Measurements from ENCODE around the gene AGAP1.

AGAP1 gene

DNA sequence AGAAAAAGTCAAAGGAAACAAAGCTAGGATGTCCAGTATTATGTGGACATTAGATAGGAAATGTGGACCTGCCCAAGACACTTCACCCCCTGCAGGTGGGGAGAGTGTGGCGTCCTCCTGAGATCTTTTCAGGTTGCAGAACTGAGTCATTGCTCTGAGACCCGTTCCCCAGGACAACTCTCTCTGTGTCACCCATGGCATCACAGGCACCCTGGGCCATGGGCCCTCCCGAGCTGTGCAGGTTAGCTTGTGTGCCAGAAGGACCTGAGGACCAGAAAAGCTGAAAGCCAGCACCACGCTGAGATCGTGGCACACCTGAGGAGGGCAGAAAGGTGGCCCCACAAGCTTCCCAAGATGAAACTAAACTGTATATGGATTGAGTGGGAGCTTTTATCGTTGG lies 229.5 kb downstream of the AGAP1 start:
- no peak for FAIRE-seq
- DNase-seq (ENCODE audit: insufficient read length, low spot score) = no peak

DNA sequence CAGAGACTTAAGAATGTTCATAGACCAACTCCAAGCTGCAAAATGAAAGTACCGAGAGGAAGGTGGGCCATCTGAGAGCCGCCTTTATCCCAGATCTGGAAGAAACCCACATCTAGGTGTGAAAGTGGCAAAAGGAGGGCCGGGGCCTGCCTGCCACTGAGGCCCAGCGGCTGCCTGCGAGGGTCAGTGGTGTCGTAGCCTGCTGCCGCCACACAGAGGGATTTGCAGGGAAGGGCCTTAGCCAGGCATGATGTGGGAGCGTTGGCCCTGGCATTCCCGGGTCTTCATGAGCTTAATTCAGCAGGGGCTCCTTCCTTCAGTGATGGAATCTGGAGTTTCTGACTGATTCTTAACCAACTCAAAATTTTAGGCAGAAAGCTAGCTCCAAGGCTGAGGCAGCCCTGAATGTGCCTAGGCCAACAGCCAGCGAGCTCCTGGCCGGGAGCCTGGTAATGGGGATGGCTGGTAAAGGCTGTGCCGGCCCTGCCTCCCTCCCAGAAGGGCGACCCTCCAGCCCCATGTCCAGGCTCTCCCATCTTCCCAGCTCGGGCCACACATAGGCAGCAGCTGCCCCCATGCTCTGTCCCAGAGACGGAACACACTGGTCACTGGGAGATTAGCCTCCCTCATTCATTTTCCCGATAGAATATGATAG lies 230.1 kb downstream of the AGAP1 start:
- no peak for DNase-seq (ENCODE audit: insufficient read length, low spot score)

DNA sequence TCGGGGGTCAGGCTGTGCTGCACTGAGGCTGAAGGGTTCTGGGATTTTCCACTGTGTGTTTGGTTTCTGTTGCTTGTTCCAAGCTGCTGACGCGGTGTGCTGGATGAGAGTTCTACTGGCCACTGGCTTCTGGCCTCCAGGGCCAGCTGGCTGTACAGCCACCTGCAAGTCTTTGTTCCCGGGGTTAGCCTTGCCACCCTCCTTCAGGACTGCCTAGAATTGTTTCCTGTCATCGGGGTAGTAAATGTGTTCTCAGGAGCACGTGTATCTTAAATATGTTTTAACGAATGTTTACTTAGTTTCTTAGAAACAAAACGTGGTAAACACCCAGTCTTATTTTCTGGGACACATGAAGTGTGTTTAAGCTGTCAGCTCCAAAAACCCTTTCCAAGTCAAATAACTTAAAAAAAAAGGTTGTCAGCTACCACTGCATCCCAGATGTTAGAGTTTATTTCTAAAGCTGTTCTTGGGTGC lies 231.2 kb downstream of the AGAP1 start:
- FAIRE-seq = no peak
- no peak for DNase-seq (ENCODE audit: insufficient read length, low spot score)

More for the DNA sequence above, 230.1 kb downstream of the AGAP1 start:
- no peak for FAIRE-seq

DNA sequence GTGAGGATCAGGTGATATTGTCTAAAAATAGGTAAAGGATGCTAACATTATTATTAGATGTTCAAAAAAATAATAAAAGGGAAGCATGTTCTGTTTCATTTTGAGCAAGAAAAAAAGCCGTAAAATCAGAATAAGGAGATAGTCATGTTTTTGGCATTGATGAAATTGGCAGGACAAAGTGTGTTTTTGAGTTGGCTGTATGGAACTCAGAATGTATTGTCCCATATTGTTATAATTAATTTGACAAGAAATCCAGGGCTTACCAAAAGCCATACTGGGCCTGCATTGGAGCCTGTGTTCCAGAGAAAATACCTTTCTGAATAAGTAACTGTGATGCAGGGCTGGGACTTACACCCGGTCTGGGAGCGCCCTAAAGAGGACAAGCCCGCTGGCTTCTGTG lies 232.0 kb downstream of the AGAP1 start:
- FAIRE-seq (no peak), DNase-seq (ENCODE audit: insufficient read length, low spot score) (no peak)

DNA sequence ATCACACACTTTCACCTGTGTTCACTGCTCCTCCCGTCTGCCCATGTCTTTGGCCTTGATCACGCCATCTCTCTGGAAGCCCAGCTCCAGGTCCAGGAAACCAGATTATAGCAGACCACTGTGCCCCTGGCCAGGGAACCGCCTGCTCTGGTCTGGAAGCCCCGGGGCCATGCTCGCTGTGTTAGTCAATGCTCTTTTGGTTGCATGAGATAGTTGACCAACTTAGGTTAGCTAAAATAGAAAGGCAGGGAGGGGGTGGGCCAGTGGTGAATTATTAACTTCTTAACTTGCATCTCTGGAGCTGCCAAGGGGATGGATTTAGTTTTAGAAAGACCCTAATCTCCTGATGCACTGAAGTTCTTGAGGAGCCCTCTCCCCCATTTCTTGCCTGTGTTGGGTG lies 232.7 kb downstream of the AGAP1 start:
- FAIRE-seq (no peak), DNase-seq (ENCODE audit: insufficient read length, low spot score) (no peak)

DNA sequence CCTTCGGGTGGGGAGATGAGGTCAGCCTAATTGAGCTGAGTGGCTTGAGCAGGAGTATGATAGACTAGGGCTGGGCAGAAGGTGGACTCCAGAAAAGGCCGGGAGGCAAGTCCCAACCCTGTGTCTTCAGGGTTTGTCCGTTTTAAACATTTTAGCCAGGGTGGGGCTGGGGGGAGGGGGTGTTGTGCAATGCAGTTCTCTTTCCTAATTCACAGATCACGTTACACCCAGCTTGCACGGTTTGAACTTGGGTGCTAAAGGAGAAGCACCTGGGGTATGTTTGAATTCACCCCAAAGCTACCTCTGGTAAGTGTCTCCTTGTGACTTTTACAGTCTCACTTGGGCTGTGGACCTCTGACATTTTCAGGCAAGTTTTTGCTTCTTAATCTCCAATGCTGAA lies 233.3 kb downstream of the AGAP1 start:
- FAIRE-seq (no peak), DNase-seq (ENCODE audit: insufficient read length, low spot score) (no peak)

DNA sequence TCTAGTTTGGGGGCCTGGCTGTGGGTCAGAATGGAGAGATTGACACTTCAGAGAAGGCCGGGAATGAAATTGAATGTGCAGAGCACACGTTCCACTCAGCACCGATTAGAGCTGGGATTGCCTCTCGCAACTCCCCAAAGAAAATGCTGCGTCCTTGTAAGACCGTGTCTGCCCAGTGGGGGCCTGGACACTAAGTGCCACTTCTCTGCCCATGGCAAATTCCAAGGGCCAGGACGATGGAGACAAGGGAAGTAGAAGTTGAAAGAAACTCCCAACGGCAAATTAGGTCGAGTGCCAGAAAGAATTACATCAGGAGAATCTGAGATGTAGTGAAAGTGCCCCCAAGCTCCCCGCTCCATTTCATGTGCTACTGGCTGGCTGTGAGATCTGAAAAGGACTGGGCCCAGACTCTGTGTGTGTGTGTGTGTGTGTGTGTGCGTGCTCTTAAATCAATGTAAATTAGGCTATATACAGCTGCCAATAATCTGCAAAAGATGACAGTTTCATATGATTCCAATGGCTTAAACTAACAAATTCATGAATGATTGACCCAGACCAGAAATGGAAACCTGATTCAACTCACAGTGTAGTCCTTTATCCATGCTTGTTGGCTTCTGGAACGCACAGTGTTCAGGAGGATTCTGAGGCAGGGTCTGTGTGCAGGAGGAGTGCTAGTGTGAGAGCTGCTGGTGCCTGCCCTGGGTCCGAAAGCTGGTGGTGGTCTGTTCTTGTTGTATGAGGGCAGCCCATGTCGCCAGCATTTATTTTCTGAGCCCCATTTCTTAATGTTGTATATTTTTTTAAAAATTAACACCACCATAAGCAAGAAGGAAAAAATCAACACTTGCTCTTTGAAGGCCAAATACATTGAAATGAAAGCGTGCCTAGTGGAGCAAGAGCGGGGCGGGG lies 234.3 kb downstream of the AGAP1 start:
- no peak for FAIRE-seq
- no peak for DNase-seq (ENCODE audit: insufficient read length, low spot score)

DNA sequence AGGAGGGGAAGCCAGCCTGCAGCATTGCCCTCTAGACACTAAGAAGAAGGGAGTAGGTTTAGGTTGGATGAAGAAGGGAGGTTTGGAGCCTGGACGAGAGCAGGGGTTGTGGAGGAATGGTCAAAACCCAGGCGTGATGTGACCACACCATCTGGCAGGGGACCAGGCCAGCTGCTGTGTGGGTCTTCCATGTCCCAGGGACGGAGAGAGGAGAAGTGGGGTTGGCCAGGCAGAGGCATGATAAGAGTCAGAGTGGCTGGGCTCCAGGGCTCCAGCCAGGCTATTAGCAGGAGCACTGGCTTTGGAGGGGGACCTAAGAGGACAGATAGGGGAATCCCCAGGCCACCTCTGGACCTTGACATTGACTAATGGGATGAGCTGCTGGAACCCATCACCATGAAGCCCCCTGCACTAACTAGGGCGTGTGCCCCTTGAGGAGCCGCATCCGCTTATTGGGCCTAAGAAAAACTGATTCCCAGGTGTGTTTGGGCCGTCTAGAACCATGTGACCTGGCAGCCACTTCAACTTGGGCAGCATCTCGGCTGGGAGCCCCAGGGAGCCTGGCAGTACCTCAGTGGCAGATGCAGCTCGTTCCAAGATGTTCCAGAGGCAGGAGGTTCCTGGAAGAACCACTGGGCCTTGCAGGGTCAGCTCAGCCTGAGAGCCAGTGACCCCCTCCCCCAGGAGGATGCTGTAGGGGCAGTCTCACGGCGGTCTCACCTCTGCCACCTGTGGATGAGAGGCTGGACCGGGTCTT lies 235.1 kb downstream of the AGAP1 start:
- no peak for DNase-seq (ENCODE audit: insufficient read length, low spot score)
- FAIRE-seq = no peak

DNA sequence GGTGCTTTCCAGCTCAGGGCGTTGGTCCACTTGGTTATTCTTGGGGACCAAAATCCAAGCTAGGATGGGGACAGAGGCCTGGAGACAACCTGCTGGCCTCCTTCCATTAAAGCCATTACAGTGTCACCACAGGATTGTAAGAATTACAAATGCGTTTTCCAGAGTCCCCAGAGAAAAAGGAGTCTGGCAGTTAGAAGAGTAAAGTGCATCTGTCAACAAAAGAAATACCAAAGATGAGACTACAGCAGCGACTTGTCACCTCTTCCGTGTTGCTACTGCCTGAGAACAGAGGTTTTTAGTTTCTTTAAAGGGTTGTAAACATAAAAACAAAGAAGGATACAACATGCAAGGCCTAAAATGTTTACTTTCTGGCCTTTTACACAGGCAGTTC lies 235.7 kb downstream of the AGAP1 start:
- no peak for FAIRE-seq

DNA sequence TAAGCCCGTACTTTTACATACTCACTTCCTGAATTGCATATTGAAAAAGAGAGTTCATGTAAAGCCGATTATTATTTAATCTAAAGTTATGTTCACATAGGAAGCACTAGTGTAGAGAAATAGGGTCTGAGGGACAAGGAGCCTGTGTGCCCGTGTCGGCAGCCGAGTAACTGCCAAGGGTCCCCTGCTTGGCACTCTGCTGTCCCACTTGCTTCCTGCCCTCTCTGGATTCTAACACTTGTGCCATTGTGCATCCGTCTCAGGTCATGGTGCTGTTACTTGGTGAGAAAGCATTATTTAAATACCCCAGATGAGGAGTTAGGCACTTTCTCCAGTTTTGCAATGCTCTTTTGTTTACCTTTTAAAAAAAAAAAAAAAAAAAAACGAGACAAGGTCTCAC lies 236.3 kb downstream of the AGAP1 start:
- FAIRE-seq = no peak
- no peak for DNase-seq (ENCODE audit: insufficient read length, low spot score)

More for the DNA sequence above, 235.7 kb downstream of the AGAP1 start:
- DNase-seq (ENCODE audit: insufficient read length, low spot score) = no peak

DNA sequence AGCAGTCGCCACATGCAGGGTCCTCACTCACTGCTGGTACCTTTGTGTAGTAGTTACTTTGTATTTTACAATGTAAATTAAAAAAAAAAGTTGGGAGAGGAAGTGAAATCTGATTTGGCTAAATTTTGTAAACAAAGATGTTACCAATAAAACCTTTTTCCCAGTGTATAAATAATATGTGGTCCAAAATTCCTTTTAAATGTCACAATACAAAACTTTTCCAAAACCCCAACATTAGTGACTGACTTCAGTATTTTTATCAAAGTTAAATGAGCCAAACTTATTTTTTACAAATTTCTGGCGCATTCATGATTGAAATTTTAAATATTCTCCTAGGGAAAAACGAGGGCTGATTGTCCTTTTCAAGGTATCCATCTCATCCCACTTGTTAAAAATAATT lies 239.9 kb downstream of the AGAP1 start:
- FAIRE-seq (no peak), DNase-seq (ENCODE audit: insufficient read length, low spot score) (no peak)

DNA sequence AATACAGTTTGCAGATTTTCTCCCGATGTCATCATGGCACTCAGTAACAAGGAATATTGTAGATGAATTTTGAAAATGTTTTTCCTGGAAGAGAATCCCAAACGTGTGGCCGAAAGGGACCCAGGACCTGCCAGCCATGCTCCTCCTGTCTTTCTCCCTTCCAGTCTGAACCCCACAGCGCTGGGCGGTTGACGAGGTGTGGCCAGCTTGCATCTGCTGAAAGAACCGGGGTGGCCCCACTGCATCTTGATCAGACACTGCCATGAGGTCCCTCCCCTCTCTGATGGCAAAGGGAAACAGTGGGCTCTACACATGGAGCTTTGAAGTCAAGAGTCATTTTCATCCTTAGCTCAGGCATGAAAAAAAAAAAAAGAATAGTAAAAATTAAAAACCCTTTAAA lies 240.3 kb downstream of the AGAP1 start:
- DNase-seq (ENCODE audit: insufficient read length, low spot score) (no peak), FAIRE-seq (no peak)

DNA sequence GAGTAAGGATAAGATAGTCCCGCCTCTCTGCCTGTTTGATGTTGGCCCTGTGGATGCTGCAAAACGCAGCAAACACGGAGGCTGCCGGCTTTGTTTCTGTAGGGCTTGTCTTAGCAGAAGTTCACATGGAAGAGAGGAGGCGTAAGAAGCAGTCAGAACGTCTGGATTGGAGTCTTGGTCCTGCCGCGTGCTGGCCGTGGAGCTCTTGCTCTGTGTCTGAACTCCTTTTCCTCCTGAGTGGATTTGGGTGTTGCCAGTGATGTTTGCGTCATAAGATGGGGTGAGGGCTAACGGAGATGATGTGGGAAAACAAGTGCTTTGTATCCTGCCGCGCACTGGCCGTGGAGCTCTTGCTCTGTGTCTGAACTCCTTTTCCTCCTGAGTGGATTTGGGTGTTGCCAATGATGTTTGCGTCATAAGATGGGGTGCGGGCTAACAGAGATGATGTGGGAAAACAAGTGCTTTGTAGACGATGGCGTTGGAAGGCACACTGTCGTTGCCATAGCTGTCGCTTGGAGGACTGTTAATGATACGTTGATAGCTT lies 240.9 kb downstream of the AGAP1 start:
- FAIRE-seq (no peak), DNase-seq (ENCODE audit: insufficient read length, low spot score) (no peak)

DNA sequence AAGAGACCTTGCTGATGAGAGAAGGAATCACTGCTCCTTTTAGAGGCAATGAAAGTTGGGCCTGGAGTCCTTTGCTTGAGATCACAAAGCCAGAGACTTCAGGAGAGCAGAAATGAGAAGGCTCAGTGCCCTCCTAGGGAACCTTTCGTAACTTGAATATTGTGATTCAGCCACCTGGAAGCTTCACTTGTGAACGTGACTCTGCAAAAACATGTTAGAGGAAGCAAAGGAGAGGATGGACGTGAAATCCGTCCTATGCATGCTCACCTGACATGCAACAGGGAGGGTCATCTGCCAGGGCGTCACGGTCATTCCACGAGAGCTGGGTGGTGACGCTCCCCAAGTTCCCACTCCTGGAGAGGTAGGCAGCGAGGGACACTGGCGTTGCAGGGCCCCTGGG lies 243.6 kb downstream of the AGAP1 start:
- no peak for DNase-seq (ENCODE audit: insufficient read length, low spot score)
- FAIRE-seq = no peak

DNA sequence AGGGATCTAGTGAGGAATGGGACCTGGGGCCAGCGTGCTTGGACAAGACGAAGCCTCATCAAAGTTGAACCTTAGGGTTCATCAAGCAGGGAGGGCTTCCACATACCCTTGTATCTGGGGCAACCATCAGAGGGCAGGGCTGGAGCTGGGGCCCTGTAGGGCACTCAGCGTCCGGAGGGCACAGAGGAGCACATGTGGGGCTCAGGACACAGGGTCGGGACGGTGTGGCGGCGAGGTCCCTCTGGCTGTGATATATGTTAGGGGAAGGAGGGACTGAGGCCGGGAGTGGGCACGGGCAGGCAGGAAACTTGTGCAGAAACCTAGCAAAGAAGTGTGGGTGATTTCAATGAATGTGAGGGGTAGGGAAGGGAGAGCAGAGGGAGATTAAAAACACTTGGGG lies 244.0 kb downstream of the AGAP1 start:
- FAIRE-seq = no peak
- DNase-seq (ENCODE audit: insufficient read length, low spot score) = no peak

DNA sequence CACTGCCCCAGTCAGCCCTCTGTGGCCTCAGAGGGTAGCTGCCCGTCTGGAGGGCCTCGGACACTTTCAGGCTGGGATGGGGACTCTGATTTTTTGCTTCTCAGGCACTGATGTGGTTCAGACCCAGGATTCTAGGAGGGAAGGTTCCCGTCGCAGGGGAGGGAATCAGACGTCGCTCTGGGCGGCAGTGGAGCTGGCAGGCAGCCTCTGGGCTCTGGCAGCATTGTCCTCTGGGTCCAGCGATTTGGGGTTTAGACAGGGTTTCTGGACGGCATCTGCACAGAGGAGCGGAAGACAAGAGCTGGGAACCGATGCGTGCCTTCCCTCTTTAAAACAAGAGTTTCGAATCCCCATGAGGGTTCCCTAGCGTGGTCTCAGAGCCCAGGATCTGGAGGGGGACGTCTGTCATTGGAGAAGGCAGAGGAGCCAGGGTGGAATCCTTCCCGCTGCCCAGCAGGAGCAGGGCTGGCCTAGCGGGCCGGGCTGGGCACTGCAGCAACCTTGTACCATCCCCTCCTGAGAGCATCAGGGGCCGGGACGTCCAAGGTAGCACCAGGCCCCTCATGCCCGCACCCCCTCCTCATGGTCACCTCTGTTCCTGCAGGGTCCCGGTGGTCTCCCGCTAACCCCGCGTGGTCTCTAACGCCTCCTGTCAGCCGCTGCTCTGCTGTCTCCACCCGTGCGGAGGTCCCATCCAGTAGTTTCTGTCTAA lies 246.0 kb downstream of the AGAP1 start:
- DNase-seq (ENCODE audit: insufficient read length, low spot score) = no peak
- FAIRE-seq = no peak

DNA sequence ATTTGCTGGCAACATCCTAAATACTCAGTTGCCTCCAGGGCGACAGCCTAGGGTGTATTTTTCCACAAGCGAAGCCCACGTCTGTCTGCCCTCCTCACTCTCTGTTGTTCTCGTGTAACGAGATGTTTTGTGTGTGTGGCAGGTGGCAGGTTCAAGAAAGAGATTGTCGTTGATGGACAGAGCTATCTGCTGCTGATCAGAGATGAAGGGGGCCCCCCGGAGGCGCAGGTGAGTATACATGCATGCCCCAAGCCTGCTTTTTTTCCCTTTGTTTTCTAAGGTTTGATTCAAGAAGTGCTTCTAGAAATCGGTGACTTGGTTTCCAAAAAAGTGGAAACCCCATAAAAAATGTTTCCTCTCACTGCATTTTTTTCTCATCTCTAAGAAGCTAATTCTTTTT lies 247.0 kb downstream of the AGAP1 start:
- peak; percentile 37 for DNase-seq (ENCODE audit: insufficient read length, low spot score)
- FAIRE-seq = no peak

DNA sequence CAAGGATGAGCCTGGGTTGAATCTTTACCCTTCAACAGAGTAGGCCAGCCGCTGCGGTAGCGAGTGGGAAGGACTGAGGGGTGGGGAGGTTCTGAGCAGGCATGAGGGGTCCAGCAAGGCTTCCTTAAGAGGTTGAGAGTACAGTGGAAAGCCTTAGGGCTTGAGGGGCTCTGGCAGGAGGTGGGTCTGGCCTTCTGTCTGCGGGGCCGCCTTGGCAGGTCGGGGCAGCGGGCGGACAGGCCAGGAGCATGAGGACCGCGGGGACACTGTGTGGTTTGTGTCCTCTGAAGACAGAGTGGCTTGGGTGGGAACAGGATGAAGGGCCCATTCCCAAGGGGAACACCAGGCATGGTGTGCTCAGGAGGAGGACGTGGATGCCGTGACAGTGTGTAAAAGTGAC lies 250.3 kb downstream of the AGAP1 start:
- no peak for DNase-seq (ENCODE audit: insufficient read length, low spot score)
- no peak for FAIRE-seq

DNA sequence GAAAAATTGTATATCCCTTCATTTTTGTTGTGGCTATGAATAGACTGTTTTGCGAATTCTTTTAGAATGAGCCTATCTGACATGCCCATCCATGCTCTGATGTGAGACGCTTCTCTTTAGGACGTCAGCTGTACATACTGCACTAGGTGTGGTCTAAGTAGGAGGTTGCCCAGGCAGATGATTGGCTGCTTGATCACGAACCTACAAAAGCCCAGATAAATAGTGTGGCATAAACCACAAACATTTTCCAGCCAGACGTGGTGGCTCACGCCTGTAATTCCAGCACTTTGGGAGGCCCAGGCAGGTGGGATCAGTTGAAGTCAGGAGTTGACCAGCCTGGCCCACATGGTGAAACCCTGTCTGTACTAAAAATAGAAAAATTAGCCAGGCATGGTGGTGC lies 251.8 kb downstream of the AGAP1 start:
- DNase-seq (ENCODE audit: insufficient read length, low spot score) = no peak
- no peak for FAIRE-seq

DNA sequence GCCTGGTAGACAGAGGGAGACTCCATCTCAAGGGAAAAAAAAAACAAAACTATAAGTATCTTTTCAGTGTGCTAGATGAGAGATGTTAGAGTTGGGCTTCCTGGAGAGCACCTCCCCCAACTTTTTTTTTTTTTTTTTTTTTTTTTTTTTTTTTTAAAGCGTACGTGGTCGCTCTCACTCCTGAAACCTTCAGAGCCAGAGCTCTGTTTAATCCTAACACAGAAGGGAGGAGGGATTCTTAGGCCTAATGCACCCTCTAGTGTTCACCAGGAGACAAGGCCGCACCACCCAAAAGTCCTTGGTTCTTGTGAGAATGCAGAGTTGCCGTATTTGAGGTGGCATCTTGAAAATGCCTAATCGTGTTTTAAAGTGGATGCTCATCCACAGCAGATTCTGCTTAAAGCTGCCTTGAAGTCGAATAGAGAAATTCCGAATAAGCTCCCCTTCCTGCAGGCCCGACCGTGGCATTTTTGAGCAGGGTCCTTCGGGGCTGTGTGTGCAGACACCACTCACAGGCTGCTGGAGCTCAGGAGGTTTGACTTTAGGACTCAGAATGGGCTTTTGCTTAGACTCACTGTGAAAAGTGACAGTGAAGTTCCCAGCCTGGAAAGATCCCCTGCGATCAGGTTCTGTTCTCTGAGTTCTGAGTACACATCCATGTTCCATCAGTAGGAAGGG lies 252.6 kb downstream of the AGAP1 start:
- peak; percentile 90 for DNase-seq (ENCODE audit: insufficient read length, low spot score)
- FAIRE-seq = peak; percentile 33
